ENCODE data around the gene FANCC.

Gene FANCC

DNA sequence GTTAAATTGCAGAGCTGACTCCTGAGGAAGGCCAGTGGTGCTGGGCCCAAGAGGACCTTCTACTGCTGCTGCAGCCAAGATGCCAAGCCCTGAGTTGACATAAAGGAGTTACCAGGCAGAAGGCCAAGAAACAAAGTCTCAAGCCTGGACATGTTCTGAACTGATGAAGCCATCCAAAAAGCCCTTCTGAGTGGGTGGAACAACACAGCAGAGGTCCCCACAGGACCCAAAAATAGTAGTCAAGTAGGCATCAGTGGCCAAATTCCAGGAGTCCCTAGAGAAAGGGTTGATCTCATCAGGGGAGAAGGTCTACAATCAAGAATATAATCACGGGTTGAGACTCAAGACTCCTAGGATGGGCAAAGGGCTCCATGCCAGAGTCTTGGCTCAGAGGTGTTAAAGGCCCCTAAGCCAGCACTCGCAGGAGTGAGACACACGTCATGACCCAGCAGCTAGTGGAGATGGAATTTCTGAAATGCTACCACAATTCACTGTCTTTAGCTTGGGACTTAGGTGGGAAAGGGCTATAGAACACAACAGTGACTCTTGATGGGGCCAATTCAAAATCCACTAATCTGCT, 119.7 kb downstream of the FANCC start:
- no peaks in the 10 kb centered on the region for H3K27me3 ChIP-seq (ENCODE audit: control insufficient read depth, insufficient read depth, low read length)
- no peaks in the 10 kb centered on the region for H3K36me3 ChIP-seq (ENCODE audit: control insufficient read depth, insufficient read depth, low read length)
- no peak overlapping the region for H3K4me3 ChIP-seq (ENCODE audit: low read depth, low read length)
- H3K9me3 ChIP-seq (ENCODE audit: control insufficient read depth, insufficient read depth, low read length) = no peaks in the 10 kb centered on the region
- H3K4me1 ChIP-seq (ENCODE audit: control insufficient read depth, insufficient read depth, low read length) = peaks cover 9% of the 10 kb centered on the region
- H3K9ac ChIP-seq (ENCODE audit: low read depth, low read length) = no peak overlapping the region

DNA sequence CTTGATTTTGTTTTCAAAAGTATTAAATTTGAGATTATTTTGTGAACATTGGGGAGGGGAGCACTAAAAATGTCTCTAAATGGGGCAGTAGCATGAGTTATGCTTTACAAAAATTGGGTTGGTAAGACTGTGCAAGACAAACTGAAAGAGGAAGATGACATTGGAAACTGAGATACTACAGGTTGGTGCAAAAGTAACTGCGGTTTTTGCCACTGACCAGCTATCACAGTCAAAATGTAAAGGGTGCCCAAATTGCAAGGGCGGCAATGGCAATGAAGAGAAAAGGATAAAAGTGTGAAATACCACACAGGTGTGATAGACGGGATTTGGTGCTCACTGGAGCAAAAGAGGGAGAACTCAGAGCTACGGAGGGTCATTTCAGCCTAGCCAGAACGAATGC, 124.0 kb downstream of the FANCC start:
- no peak overlapping the region for H3K9ac ChIP-seq (ENCODE audit: low read depth, low read length)
- no peaks in the 10 kb centered on the region for H3K9me3 ChIP-seq (ENCODE audit: control insufficient read depth, insufficient read depth, low read length)
- no peaks in the 10 kb centered on the region for H3K36me3 ChIP-seq (ENCODE audit: control insufficient read depth, insufficient read depth, low read length)
- H3K4me1 ChIP-seq (ENCODE audit: control insufficient read depth, insufficient read depth, low read length) = no peaks in the 10 kb centered on the region
- H3K27me3 ChIP-seq (ENCODE audit: control insufficient read depth, insufficient read depth, low read length) = no peaks in the 10 kb centered on the region
- no peak overlapping the region for H3K4me3 ChIP-seq (ENCODE audit: low read depth, low read length)

DNA sequence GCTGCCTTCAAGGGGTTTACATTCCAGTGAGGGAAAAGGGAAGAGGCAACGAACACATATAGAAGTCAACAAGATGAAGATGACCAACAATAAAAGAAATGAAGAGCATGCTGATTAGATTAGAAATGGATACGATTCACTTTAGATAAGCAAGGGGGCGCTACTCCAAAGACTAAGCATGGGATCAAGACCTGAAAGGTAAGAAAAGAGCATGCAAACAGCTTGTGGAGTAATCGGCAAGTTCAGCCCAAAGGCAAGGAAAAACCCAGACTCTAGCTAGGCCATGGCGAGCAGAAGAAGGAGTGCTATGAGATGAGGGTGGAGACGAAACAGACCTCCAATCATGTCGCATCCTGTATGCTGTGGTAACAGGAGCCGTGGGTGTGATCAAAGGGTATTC, 124.4 kb downstream of the FANCC start:
- Histone ChIP-seq H3K4me3 (ENCODE audit: low read depth, low read length) (no peak overlapping the region), H3K9me3 (ENCODE audit: control insufficient read depth, insufficient read depth, low read length) (no peaks in the 10 kb centered on the region), H3K36me3 (ENCODE audit: control insufficient read depth, insufficient read depth, low read length) (no peaks in the 10 kb centered on the region), H3K27me3 (ENCODE audit: control insufficient read depth, insufficient read depth, low read length) (no peaks in the 10 kb centered on the region), H3K9ac (ENCODE audit: low read depth, low read length) (no peak overlapping the region), H3K4me1 (ENCODE audit: control insufficient read depth, insufficient read depth, low read length) (no peaks in the 10 kb centered on the region)

DNA sequence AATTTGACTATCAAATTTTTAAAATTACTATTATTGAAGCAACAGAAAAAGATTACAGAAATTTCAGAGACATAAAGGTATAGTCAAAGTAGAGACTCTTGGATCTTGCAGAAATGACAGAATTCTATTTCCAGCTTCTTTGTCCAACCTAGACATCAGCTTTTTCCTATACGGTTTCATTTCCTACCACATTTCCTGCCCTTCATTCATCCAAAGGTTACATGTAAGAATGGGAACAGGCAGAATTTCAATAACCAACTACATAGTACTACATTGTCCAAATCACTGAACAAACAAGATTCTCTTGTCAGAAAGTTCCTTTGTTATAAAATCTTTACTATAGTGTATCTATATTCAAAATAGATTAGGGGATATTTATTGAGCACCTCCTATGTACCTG, 124.9 kb downstream of the FANCC start:
- H3K36me3 ChIP-seq (ENCODE audit: control insufficient read depth, insufficient read depth, low read length) = no peaks in the 10 kb centered on the region
- no peaks in the 10 kb centered on the region for H3K27me3 ChIP-seq (ENCODE audit: control insufficient read depth, insufficient read depth, low read length)
- no peak overlapping the region for H3K9ac ChIP-seq (ENCODE audit: low read depth, low read length)
- no peaks in the 10 kb centered on the region for H3K4me1 ChIP-seq (ENCODE audit: control insufficient read depth, insufficient read depth, low read length)
- no peaks in the 10 kb centered on the region for H3K9me3 ChIP-seq (ENCODE audit: control insufficient read depth, insufficient read depth, low read length)
- H3K4me3 ChIP-seq (ENCODE audit: low read depth, low read length) = no peak overlapping the region

DNA sequence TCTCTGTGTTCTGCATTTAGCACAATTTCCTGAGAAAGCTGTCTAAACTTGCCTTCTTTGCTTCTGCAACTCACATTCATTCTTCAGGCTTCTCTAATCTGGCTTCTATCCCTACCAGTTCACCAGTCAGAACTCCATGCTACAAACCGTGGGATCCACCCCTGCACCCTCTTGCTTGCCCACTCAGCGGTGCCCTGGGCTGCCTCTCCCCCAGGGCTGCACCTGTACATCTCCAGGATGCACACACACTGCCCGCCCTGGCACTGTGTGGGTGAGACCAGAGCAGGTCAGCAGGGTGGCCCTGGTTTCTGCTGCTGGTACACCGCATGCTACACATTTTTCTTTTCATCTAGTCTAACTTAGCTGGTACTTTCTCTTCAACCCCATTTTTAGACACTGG, 127.1 kb downstream of the FANCC start:
- Histone ChIP-seq H3K9ac (ENCODE audit: low read depth, low read length) (no peak overlapping the region), H3K4me1 (ENCODE audit: control insufficient read depth, insufficient read depth, low read length) (no peaks in the 10 kb centered on the region), H3K9me3 (ENCODE audit: control insufficient read depth, insufficient read depth, low read length) (no peaks in the 10 kb centered on the region), H3K27me3 (ENCODE audit: control insufficient read depth, insufficient read depth, low read length) (no peaks in the 10 kb centered on the region), H3K4me3 (ENCODE audit: low read depth, low read length) (no peak overlapping the region), H3K36me3 (ENCODE audit: control insufficient read depth, insufficient read depth, low read length) (no peaks in the 10 kb centered on the region)

DNA sequence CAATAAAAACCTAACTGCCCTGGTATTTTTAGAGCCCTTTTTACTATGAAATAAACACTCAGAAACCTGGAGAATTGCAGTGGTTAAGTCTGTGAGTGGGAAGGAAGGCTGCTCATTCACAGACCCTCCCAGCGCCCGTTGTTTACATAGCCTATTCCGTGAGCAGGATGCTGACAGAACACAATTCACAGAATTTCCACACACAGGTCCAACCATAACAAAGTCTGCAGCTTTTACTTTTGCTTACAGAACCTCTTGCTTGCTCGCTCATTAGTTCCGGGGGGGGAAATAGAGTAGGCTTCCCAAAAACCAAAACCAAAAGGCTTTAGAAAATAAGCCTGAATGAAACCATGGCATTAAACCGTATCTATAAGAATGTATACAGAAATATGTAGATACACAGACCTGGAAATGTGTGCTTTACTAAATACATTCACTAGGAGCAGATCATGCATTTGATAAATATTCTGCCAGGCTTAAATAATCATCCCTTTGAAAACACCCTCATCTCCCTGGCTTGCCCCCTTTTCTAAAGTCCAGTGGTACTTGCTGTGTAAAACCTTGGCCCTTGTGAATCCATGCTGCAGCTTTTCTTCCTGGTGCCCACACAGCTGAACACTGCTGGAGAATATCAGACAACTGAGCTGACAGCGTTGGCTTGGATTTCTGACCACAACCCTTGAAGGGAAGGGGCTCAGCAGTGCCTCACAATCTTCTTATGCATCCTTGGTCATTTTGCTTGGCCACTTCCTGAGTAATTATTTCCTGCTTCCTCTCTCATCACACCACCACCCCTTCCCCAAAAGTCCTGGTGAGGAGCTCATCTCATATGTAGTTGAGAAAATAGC, 128.0 kb downstream of the FANCC start:
- H3K4me3 ChIP-seq (ENCODE audit: low read depth, low read length) = no peak overlapping the region
- H3K9me3 ChIP-seq (ENCODE audit: control insufficient read depth, insufficient read depth, low read length) = no peaks in the 10 kb centered on the region
- H3K9ac ChIP-seq (ENCODE audit: low read depth, low read length) = no peak overlapping the region
- no peaks in the 10 kb centered on the region for H3K27me3 ChIP-seq (ENCODE audit: control insufficient read depth, insufficient read depth, low read length)
- no peaks in the 10 kb centered on the region for H3K36me3 ChIP-seq (ENCODE audit: control insufficient read depth, insufficient read depth, low read length)
- no peaks in the 10 kb centered on the region for H3K4me1 ChIP-seq (ENCODE audit: control insufficient read depth, insufficient read depth, low read length)

DNA sequence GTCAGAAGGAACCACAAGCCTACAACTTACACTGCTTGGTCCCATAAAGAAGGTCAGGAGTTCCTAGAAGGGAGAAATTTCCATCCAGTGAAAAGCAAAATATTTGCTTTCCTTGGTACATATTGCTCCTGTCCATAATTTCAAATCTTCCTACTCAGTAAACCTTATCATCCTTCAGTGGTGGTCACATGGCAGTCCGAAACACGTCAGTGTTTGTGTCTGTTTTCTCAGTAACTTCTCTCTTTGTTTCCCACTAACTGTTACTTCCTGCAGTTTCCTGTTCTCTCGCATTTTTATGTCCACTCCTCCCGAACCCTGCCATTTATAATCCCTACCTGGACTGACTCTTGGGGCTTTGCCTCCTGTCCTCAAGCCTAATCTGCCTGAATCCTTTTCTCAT, 129.1 kb downstream of the FANCC start:
- Histone ChIP-seq H3K9me3 (ENCODE audit: control insufficient read depth, insufficient read depth, low read length) (no peaks in the 10 kb centered on the region), H3K4me3 (ENCODE audit: low read depth, low read length) (no peak overlapping the region), H3K9ac (ENCODE audit: low read depth, low read length) (no peak overlapping the region), H3K27me3 (ENCODE audit: control insufficient read depth, insufficient read depth, low read length) (no peaks in the 10 kb centered on the region), H3K4me1 (ENCODE audit: control insufficient read depth, insufficient read depth, low read length) (no peaks in the 10 kb centered on the region), H3K36me3 (ENCODE audit: control insufficient read depth, insufficient read depth, low read length) (no peaks in the 10 kb centered on the region)

DNA sequence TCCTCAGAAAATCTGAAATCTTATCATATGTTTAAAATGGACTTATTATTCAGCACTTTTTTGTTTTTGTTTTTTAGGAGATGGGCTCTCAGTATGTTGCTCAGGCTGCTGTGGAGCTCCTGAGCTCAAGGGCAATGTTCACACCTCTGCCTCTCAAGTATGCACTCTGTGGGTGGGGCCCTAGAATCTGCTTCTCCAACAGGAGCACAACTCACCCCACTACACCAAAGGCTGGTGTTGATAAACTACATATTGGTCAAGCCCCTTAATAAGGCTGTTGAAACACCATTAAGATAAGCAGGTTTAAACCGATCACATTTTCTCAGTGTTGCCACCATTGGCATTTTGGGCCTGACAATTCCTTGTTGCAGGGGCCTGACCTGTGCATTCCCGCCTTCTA, 131.6 kb downstream of the FANCC start:
- no peak overlapping the region for H3K4me3 ChIP-seq (ENCODE audit: low read depth, low read length)
- no peaks in the 10 kb centered on the region for H3K9me3 ChIP-seq (ENCODE audit: control insufficient read depth, insufficient read depth, low read length)
- no peak overlapping the region for H3K9ac ChIP-seq (ENCODE audit: low read depth, low read length)
- H3K4me1 ChIP-seq (ENCODE audit: control insufficient read depth, insufficient read depth, low read length) = no peaks in the 10 kb centered on the region
- no peaks in the 10 kb centered on the region for H3K36me3 ChIP-seq (ENCODE audit: control insufficient read depth, insufficient read depth, low read length)
- H3K27me3 ChIP-seq (ENCODE audit: control insufficient read depth, insufficient read depth, low read length) = no peaks in the 10 kb centered on the region

DNA sequence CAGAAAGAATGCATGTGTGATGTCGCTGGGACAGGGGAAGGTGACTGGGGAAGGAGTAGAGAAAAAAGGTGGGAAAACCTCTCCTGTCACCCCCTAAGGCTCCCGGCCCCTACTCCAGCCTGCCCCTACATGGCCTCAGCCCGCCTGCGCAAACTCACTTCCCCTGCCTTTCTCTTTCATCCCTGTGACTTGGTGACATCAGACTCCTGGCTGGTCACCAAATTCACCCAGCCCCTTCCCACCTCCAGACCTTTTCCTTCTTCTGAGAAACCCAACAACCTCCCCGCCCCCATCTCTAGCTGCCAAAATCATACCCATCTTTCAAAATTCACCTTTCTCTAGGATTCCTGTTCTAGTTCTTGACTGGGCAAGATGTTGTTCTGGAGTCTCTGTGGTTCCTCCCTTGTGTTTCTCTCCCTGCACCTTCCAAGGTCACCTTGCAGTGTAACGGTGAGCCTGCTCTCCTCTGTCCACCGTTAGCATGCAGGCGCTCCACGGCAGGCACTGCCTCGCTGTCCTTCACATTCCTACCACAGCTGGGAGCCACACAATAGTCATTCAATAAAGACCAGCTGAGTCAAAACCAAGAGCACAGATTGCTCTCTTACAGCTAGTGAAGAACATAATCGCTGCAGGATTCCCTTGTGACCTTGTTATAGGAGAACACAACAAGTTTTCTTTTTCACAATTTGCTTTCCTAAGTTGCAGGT, 134.5 kb downstream of the FANCC start:
- Histone ChIP-seq H3K4me3 (ENCODE audit: low read depth, low read length) (no peak overlapping the region), H3K36me3 (ENCODE audit: control insufficient read depth, insufficient read depth, low read length) (no peaks in the 10 kb centered on the region), H3K9me3 (ENCODE audit: control insufficient read depth, insufficient read depth, low read length) (no peaks in the 10 kb centered on the region), H3K9ac (ENCODE audit: low read depth, low read length) (no peak overlapping the region), H3K4me1 (ENCODE audit: control insufficient read depth, insufficient read depth, low read length) (no peaks in the 10 kb centered on the region), H3K27me3 (ENCODE audit: control insufficient read depth, insufficient read depth, low read length) (no peaks in the 10 kb centered on the region)

DNA sequence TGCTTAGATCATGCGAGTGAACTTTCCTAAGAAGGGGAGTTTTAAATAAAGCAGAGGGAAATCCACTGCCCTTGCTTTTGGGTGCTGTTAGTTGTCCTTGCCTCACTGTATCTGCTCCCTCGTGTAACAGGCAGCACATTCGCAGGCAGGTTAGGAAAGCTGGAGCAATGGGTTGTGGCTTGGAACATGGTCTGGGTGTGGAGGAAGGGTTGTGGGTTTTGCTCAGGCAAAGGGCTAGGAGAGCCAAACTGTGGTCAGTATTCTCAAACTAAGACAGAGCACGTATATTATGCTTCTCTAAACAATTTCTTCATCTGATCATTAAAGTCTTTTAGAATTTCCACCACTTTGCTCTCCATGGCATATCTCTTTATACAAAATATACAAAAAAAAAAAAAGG, 135.7 kb downstream of the FANCC start:
- Histone ChIP-seq H3K9me3 (ENCODE audit: control insufficient read depth, insufficient read depth, low read length) (no peaks in the 10 kb centered on the region), H3K27me3 (ENCODE audit: control insufficient read depth, insufficient read depth, low read length) (no peaks in the 10 kb centered on the region), H3K4me3 (ENCODE audit: low read depth, low read length) (no peak overlapping the region), H3K36me3 (ENCODE audit: control insufficient read depth, insufficient read depth, low read length) (no peaks in the 10 kb centered on the region), H3K4me1 (ENCODE audit: control insufficient read depth, insufficient read depth, low read length) (no peaks in the 10 kb centered on the region), H3K9ac (ENCODE audit: low read depth, low read length) (no peak overlapping the region)

DNA sequence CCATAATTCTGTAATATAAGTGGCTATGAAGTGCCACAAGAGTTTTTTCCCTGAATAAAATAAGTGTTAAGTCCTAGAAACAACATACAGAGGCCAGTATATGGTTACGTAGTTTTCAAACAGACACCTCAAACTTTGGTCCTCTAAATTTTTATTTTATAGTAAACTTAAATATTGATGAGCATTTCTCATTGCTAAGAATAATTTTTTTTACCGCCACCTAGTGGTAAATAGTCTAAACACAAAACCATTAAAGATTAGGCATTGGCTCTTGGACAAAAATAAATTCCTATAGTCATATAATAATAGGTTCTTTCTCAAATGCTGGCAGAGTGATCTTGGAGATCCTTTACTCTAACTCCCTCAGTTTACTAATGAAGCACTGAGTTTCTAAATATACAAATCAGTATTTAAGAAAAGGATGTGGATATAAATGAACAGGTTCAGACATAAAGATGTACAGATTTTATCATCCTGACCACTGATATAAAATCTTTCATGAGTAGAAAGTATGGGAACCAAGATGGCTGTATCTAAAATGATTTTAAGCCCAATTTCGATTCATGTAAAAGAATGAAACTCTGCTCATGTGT, 136.2 kb downstream of the FANCC start:
- Histone ChIP-seq H3K4me3 (ENCODE audit: low read depth, low read length) (no peak overlapping the region), H3K4me1 (ENCODE audit: control insufficient read depth, insufficient read depth, low read length) (no peaks in the 10 kb centered on the region), H3K9me3 (ENCODE audit: control insufficient read depth, insufficient read depth, low read length) (no peaks in the 10 kb centered on the region), H3K27me3 (ENCODE audit: control insufficient read depth, insufficient read depth, low read length) (no peaks in the 10 kb centered on the region), H3K9ac (ENCODE audit: low read depth, low read length) (no peak overlapping the region), H3K36me3 (ENCODE audit: control insufficient read depth, insufficient read depth, low read length) (no peaks in the 10 kb centered on the region)
